Hematopoietic multipotent progenitor cell treated with erythropoietin and hydrocortisone succinate and interleukin-3 and kit ligand, for 8 days (in vitro differentiated cells): ENCODE measurements around the gene ARF1.

Experiments used
- DNase-seq: peaks from one replicate; pipeline ENCODE4 v3.0.0-alpha.2; 2015

Gene ARF1

DNA sequence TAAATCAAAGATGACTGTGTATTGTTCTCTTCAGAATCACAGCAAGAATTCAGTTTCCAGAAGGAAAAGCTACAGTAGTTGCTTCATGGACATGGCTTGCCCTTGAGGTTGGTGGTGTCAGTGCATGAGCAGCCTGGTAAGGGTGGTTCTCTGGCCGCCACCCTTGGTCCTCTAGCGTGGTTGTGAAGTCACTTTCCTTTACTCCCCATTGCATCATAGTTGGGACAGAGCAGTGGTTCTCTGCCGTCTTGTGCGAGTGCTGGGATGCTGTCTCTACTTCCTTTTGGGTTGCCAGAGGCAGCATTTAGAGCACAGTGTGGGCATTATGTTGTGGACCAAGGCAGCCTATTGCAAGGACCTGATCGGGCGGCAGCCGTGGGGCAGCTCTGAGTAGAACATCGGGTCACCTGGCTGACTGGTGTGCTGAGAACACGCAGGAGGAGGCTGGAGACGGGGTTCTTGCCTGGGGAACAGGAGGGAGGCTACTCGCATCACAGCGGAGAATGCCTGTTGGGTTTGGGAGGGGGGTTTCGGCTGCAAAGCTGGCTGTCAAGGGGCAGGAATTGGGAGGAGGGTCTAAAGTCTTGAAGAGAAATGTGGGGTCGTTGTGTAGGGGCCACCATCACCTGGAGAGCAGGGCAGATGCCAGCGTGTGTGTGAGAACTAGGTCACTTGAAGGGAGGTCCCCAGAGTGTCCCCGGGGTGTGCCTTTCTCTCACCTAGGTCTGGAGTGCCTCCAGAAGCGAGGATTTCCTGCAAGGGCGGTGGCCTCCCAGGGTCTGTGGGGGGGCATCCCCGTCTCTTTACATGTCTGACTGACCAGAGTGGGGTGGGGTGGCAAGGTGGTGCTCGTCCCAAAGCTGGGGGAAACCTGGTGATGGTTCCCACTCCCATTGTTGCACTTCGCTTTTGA lies 6.3 kb downstream of the ARF1 start:
- peak; percentile 51 for DNase-seq

DNA sequence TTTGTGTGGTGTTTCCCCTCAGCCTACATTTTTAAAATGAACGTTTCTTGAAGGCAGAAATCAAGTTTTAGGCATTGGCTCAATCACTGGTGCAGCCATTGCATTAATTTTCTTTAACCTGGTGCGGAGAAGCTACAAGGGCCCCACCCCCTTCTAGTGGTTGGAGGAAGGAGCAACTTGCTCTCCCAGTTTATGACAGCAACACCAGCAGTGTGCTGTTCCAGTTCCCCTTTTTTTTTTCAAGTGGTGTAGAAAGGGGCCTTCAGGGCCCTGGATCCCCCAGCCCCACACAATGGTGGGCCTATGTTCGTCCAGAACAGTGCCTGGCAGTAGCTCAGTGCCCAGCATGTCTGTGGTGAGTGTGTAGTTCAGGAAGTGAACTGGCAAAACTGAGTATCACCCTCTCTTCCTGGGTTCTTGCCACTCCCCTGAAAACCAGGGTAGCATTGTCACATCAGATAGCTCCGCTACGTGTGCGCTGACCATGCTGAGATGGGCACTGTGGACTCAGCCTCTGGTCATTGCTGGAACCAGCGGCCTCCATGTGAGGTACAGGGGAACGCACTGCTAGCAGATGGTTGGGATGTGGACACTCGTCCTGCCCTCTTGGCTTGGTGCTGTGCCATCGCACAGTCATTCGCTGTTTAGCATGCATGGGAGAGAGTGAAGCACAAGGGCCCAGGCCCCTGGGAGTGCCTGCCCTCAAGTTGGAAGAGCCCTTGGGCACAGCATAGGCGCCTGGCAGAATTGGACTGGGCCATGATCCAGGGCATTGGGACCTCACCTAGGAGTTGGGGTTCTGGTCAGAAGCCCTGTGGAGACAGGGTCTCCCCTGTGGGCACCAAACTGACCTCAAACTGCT lies 7.2 kb downstream of the ARF1 start:
- DNase-seq, result no peak

DNA sequence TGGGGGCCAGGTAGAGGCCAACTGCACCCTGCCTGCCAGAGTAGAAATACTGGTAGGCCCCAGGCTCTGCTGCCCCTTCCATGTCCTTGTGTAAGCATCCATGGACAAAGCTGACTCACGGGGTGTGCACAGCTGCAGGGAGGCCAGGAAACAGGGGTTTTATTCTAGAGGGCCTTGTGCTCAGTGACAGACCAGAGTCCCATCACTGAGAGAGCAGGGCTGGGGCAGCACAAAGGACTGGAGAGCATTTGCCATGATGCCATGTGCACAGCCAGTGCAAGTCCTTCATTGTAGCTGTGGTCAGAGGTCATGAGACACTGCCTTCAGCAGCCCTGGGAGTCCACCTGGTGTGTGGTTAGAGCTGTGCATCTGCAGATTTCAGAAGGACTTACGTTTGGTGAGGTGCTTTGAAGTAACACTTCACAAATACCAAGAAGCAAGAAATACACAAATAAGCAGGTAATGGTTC lies 8.1 kb downstream of the ARF1 start:
- no peak for DNase-seq

DNA sequence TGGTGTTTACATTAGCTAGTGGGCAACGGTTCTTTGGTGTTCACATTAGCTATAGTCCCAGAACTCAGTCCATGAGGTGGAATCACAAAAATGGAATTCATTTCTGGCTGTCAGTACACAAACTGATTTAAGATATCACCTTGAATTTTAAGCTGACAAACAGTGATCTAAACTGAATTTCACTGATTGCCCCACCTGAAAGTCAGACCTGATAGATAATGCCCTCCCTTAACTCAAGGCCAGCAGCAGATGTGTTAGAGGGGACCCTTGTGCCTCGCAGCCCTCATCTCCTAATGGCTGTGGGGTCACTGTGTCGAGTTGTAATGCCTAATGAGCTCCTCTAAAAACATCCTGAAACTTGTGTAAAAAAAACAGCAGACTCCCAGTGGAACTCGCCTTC lies 8.6 kb downstream of the ARF1 start:
- DNase-seq, result no peak

DNA sequence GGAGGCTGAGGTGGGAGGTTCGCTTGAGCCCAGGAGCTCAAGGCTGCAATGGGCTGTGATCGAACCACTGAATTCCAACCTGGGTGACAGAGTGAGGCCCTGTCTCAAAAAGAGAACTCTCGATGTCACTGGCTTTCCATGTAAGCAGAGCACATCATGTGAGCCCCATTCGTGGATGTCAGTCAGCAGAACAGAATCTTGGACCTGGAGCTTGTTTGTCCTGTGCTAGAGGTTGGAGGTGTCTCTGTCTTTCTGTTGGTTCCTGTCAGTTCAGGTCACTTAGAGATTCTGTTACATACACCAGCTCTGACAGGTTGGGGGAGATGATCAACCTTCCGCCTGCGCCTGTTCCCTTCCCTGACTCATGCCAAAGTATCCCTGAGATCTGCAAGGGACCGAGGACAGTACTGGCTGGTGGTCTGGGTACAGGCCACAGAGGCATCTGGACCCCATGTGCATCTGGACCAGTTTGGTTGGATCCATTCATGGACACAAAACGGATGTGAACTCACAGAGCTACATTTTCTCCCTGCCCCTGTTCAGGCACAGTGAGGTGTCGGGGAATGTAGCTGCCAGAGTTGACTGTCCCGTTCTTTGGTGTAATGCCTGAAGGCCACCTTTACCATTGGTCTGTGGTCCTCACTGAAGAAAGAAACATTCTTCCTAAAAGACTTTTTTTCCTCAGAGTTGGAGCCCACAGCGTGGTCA lies 10.0 kb downstream of the ARF1 start:
- DNase-seq, result no peak

DNA sequence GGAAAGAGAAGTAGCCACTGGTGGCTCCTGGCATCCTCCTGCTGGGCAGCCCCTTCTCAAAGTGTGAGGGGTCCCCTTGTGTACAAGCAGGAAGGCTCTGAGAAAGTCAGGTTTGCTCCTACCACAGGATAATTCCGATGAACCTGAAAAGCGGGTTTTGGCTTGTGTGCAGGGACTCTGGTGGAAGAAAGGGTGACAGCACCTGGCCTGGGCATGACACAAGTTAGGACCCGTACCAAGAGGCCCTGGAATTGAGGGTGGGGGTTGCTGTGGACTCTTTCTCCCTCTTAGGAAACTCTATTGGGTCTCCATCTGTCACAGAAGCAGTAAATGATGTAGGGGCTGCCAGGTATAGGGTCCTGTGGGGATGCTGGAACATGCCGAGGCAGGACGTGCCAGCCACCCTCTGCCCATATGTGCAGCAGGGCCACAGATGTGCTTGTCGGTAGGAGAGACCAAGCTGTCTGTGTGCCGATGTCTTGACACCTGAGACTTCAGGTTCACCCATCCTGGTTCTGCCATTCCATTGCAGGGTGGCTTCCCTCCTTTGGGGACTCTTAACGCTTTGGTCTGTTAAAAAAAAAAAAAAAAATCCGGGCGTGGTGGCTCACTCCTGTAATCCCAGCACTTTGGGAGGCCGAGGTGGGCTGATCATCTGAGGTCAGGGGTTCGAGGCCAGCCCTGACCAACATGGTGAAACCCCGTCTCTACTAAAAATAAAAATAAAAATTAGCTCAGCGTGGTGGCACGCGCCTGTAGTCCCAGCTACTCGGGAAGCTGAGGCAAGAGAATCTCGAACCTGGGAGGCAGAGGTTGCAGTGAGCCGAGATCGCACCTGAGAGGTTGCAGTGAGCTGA lies 10.8 kb downstream of the ARF1 start:
- no peak for DNase-seq

DNA sequence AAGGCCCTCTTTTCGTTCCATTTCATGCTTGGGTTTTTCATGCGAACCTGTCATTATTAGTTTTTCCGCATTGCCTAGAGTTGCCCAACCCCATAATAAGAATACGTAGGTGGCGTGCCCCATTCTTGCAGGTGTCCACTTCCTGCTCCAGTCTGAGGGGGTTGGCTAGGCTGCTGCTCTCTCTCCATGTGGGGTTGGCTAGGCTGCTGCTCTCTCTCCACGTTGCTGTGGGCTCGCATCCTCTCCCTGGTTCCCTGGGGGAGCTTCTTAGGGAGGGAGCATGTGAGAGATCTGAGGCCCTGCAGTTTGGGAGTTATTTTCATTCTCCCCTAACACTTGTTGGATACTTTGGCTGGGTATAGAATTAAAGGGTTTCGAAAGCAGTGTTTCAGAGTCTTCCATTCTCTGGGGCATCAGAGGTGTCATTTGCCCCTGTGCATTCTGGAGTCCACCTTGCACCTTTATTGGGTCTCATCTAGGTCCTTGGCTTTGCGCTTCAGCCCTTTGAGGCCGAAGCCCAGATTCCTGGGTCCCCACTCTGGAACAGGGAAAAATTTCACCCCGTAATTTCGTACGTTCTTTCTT lies 12.0 kb downstream of the ARF1 start:
- DNase-seq, result no peak

DNA sequence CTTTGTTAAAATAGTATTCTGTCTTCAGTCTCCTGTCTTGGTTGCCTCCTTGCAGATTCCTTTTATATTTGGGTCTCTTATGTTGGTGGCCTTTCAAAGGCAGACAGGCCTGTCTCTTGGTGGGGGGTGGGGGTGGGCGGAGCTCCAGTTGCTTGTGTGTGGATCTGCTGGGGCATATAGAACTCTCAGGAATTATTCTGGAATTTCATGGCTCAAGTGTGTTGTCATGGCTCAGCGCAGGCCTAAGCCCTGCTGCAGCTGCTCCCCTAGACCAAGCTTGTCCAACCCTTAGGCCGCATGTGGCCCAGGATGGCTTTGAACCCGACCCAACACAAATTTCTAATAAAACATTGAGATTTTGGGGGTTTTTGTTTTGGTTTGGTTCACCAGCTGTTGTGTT lies 12.7 kb downstream of the ARF1 start:
- no peak for DNase-seq

DNA sequence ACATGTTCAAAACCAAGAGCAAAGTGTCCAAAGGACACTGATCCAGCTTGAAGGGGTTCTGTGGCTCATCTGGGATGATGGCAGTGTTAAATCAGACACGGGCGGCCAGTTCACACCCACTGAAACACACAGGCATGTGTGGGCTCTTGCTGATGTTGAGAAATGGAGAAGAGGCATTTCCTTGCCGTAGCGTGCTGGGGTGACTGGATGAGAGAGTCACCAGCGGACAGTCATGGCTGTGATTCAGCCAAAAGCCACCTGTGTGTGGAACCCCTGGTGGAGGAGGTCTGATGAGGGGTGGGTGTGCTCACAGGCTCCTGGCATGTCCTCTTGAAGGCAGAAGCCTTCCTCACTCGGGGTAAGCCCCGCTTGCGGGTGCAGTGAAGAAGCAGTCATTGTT lies 13.4 kb downstream of the ARF1 start:
- DNase-seq, result no peak

DNA sequence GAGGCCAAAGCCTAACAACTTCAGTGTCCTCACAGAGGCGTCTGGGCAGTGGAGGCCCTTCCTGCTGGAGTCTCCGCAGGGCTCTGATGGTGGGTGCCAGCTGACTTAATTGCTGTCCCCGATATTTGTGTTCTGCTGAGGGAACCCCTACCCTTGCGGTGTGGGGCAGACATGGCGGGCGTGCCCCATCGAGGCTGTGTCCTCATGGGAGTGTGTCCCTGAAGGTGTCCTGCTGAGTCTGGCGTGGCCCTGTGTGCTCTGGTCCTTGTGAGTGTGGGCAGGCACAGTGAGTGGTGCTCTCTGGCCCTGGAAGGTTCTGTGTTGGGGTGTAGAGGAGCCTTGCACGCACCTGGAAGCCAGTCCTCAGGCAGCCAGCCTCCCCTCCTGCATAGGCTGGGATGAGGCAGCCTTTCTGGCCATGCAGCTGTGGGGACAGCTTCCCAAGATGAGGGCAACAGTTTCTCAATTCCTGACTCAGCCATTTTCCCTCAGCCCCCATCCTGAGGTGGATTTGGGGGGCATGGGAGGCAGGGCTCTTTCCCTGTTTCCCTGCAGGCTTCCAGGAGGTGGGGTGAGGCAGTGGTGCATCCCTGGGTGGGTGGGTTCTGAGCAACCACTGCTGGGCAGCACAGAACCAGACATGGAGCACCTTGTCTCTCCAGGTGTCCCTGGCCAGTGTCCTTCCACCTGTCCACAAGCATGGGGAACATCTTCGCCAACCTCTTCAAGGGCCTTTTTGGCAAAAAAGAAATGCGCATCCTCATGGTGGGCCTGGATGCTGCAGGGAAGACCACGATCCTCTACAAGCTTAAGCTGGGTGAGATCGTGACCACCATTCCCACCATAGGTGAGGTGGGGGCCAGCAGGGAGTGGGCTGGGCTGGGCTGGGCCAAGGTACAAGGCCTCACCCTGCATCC lies 14.2 kb downstream of the ARF1 start:
- no peak for DNase-seq

DNA sequence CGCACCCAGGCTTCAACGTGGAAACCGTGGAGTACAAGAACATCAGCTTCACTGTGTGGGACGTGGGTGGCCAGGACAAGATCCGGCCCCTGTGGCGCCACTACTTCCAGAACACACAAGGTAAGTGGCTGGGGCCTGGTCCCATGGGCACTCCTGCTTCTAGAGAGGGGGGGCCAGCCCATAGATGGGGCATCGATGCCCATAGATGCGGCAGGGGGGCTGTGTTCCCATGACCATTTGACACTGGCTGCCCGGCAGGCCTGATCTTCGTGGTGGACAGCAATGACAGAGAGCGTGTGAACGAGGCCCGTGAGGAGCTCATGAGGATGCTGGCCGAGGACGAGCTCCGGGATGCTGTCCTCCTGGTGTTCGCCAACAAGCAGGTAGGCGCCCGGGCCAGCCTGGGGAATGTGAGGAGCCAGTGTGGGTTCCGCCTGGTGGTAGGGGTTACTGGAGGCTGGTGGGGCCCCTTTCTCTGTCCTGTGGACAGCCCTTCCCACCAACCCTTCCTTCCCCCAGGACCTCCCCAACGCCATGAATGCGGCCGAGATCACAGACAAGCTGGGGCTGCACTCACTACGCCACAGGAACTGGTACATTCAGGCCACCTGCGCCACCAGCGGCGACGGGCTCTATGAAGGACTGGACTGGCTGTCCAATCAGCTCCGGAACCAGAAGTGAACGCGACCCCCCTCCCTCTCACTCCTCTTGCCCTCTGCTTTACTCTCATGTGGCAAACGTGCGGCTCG lies 15.0 kb downstream of the ARF1 start:
- DNase-seq, result no peak

DNA sequence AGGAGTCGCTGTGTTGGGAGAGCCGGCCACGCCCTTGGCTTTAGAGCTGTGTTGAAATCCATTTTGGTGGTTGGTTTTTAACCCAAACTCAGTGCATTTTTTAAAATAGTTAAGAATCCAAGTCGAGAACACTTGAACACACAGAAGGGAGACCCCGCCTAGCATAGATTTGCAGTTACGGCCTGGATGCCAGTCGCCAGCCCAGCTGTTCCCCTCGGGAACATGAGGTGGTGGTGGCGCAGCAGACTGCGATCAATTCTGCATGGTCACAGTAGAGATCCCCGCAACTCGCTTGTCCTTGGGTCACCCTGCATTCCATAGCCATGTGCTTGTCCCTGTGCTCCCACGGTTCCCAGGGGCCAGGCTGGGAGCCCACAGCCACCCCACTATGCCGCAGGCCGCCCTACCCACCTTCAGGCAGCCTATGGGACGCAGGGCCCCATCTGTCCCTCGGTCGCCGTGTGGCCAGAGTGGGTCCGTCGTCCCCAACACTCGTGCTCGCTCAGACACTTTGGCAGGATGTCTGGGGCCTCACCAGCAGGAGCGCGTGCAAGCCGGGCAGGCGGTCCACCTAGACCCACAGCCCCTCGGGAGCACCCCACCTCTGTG lies 15.9 kb downstream of the ARF1 start:
- no peak for DNase-seq

DNA sequence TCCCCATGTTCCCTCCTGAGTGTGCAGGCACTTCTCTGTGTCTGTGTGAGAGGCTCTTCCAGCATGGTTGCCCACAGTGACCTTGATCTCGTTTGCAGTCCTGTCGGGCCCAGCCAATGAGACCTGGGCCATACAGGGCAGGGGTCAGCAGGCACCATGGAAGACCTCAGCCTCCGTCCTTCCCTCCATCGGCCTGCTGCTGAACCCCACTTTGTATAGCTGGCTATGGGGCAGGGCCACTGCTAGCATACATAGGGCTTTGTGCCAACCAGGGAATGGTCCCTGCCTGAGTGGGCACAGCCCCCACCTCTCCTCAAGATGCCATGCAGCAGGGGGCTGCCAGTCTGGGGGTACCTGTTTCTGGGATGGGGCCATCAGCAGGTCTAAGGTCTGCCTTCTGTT lies 16.8 kb downstream of the ARF1 start:
- DNase-seq, result no peak

DNA sequence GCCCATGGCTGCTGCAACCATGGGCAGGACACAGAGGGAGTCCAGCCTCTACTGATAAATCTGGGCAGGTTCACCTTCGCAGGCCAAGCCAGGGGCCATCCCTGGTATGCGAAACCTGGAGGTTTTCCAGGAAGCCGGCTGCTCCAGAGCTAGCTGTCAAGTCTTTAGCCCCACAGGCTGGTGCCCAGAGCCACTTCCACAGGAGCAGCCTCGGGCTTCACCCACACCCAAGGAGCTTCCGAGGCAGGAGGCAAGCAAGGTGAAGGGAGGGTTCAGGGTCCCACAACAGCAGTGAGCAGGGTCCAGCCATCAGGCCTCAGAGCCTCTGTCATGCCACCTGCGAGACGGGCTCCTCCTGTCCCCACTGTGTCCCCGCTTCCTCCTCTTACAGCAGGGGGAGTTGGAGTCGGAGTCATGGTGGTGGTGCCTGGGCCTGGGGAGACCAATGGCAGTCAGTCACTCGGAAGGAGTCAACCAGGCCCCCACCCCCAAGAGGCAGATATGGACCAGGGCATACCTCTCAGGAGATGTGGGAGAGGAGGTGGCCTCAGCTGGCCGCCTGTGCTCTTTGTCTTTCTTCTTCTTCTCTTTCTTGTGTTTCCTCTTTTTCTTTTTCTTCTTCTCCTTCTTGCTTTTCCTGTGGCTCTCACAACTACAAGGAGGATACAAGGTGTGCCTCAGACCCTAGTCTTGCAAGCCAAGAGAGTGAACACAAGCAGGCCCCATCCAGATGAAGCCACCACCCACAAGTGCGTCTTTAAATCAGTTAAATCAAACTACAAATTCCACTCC lies 18.5 kb downstream of the ARF1 start:
- no peak for DNase-seq

DNA sequence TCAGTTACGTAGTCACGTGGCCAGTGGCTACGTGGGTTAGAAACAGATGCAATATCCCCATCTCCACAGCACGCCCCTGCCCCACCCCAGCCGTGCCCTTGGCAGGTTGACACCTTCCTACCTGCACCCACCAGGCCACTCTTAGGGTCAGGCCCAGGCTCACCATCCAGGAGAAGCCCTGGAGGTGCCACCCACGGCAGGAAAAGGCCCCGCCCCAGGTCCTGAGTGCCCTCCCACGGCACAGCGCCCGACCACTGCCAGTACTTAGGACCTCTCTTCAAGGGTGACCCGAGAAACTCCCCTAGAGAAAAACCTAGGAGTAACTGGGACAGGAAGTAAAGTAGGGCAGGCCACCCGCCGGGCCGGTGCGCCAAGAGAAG lies 19.1 kb downstream of the ARF1 start:
- DNase-seq, result no peak

DNA sequence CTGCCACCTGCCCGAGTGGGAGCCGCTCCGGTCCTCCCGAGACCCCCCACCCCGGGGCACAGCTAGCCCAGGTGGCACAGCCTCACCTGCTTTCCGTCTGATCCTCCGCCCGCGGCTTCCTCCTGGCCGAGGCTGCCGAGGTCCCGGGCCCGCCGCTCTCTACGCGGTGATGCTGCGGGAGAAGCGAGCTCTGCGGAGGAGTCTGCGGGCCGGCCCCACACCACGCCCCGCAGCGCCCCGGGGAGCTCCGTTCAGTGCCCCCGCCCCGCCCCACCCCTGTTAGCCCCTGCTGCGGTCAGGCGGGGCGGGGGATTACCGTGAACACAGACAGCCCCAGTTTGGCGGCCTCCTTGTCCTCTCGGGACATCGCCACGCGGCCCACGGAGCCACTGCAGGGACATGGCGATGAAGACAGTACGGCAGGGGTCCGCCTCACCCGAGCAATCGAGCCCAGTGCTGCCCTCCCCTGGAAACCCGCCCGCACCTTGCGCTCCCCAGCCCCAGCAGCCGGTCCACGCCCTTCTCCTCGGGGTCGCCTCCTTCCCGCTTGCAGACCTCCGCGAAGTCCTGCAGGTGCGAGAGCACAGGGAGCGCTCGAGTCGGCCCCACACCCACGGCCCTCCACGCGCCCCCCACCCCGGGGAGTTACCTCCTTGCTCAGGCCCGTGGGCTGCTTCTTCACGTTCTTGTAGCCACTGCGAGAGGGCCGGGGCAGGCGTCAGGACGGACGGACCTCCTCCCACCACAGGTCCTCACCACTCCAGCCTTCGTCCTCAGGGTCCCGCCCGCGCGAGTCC lies 19.7 kb downstream of the ARF1 start:
- peak; percentile 59 for DNase-seq

DNA sequence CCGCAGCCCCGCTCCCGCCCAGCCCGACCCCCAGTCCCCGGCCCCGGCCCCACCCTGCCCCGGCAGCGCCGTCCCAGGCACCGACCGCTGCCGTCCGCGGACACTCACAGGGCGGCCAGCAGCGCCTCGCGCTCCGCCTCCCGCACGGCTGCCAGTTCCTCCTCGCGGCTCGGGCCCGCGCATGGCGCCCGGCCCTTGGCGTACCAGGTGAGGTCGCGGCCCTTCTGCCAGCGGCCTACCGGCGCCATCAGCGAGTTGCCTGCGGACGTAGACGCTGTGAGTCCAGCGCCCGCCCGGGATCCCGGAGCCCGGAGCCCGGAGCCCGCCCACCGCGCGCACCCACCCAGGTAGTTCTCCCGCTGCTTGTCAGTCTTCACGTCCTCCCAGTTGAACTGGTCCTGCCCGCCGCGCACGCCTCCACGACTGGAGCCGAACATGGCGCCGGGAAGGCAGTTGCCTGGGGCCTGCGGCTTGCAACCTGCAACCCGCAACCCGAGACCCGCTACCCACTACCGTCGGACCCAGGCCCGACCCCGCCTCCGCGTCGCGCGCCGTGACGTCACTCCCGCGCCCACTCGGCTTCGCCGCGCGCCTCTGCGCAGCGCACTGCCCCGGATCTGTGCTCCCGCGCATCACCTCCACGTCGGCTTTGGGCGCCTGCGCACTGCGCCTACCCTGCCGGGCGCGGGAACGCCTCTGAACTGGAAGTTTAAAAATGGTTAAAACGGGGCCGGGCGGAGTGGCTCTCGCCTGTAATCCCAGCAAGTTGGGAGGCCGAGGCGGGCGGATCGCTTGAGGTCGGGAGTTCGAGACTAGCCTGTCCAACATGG lies 20.5 kb downstream of the ARF1 start, which contains the start of gene C1orf35:
C1orf35 (minus strand) TSS at position 535 of the 830 bp plus-strand sequence; CDS start at position 437, 98 bp downstream.
- peak; percentile 94 for DNase-seq
